BLaER1 (cell line): ENCODE data around the gene TGM3.

Experiments used
- H3K27ac ChIP-seq: shearing (Covaris generic); formaldehyde crosslinking; 2 replicates; pipeline ENCODE4 v1.8.1; 2022
- H3K27me3 ChIP-seq: shearing (Covaris generic); formaldehyde crosslinking; 2 replicates; pipeline ENCODE4 v1.8.1; 2022
- H3K36me3 ChIP-seq: shearing (Covaris generic); formaldehyde crosslinking; 2 replicates; pipeline ENCODE4 v1.8.1; 2022
- H3K4me1 ChIP-seq: shearing (Covaris generic); formaldehyde crosslinking; 2 replicates; pipeline ENCODE4 v1.8.1; 2022
- H3K4me2 ChIP-seq: shearing (Covaris generic); formaldehyde crosslinking; 2 replicates; pipeline ENCODE4 v1.8.1; 2022
- H3K4me3 ChIP-seq: shearing (Covaris generic); formaldehyde crosslinking; 2 replicates; pipeline ENCODE4 v1.8.1; 2022
- H3K9ac ChIP-seq: shearing (Covaris generic); formaldehyde crosslinking; 2 replicates; pipeline ENCODE4 v1.8.1; 2022
- H3K9me3 ChIP-seq: shearing (Covaris generic); formaldehyde crosslinking; 2 replicates; pipeline ENCODE4 v1.8.1; 2022
- H4K20me1 ChIP-seq: shearing (Covaris generic); formaldehyde crosslinking; 2 replicates; pipeline ENCODE4 v1.8.1; 2022
- Cebpa-rat ChIP-seq: shearing (Covaris generic); IDR thresholded peaks from 2 replicates; pipeline ENCODE4 v1.8.1; 2022

TGM3 gene

DNA sequence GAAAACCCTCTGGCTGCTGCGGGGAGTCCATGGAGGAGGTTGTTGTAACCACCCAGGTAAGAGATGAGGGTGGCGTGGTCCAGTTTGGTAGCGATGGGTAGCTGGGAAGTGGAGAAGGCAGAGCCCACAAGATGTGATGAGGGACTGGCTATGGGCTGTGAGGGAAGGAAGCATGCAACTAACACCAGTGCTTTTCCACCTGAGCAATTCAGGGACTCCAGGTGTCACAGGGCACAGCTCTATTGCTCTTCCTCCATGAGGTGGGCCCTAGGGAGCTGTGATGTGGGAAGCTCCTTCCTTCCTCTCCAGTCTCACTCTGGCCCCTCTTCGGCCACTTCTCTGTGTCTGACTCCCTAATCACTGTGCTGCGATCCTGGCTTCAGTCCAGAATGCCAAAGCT, 52.5 kb downstream of the TGM3 start:
- Histone ChIP-seq H3K9ac (no peak overlapping the region), H3K36me3 (no peaks in the 10 kb centered on the region), H3K4me3 (no peak overlapping the region), H3K27me3 (no peaks in the 10 kb centered on the region), H4K20me1 (no peaks in the 10 kb centered on the region), H3K4me1 (peaks cover 8% of the 10 kb centered on the region), H3K27ac (no peak overlapping the region), H3K4me2 (no peak overlapping the region), H3K9me3 (no peaks in the 10 kb centered on the region)
- TF ChIP-seq Cebpa-rat, result no peak

DNA sequence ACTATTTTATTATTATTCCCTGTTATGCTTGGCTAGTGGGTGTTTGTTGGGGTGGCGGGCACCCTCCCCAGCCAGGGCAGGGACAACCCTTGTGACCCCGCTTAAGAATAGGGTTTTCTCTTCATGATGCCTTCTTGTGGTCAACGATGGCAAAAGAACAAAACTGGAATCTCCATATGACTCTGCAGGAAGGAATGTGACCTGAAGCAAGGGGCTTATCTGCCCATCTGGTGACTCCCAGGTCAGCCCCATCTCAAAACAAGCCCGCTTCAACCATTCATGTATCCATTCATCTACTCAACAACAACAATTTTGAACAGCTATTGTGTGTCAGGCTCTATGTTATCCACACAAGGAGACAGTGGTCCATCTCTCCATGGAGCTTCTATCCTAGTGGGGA, 54.0 kb downstream of the TGM3 start:
- H3K4me2 ChIP-seq, result no peak overlapping the region
- TF ChIP-seq Cebpa-rat, result no peak

DNA sequence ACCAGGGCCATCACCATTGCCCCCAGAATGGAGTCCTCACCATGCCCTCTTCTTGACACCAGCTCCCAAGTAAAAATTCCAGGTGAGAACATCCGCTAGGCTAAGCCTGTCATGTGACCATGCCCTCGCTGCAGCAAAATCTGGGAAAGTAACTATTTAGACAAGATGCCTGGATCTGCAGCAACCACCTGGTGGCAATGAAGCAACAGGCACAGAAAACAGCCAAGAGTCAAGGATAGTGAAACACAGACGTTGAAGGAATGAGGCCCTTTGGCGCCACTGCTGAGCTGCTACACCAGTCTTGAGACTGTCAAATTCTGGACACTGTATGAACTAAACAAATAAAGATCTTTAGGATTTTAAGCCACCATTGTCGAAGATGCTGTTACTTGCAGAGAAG, 54.8 kb downstream of the TGM3 start:
- Histone ChIP-seq H3K9ac (no peak overlapping the region), H3K27me3 (no peaks in the 10 kb centered on the region), H3K4me2 (no peak overlapping the region), H3K4me1 (peaks cover 8% of the 10 kb centered on the region), H4K20me1 (no peaks in the 10 kb centered on the region), H3K4me3 (no peak overlapping the region), H3K36me3 (no peaks in the 10 kb centered on the region), H3K9me3 (no peaks in the 10 kb centered on the region), H3K27ac (no peak overlapping the region)
- TF ChIP-seq Cebpa-rat, result no peak

More for the DNA sequence above, 54.0 kb downstream of the TGM3 start:
- no peaks in the 10 kb centered on the region for H3K36me3 ChIP-seq
- H3K27me3 ChIP-seq, result no peaks in the 10 kb centered on the region
- no peak overlapping the region for H3K9ac ChIP-seq
- peaks cover 8% of the 10 kb centered on the region for H3K4me1 ChIP-seq
- no peaks in the 10 kb centered on the region for H4K20me1 ChIP-seq
- no peak overlapping the region for H3K4me3 ChIP-seq
- H3K27ac ChIP-seq, result no peak overlapping the region
- H3K9me3 ChIP-seq, result no peaks in the 10 kb centered on the region

DNA sequence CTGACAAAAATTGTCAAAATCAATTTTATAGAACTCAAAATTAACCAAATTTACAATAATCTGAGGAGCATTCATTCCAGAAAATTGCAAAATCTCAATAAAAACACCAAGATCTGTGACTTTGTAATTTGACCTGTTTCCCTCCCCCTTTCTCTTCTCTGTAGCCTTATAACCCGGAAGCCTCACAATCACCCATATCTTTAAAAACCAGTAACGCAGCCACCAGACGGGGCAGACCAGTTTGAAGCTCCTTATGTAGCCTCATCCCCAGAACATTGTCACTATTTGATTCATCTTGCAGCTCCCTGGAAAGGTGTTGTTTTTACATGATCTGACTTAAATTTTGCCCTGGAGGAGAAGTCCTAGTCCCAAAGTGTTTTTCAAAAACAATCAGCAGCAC, 57.4 kb downstream of the TGM3 start:
- H4K20me1 ChIP-seq, result no peaks in the 10 kb centered on the region
- no peaks in the 10 kb centered on the region for H3K27me3 ChIP-seq
- no peaks in the 10 kb centered on the region for H3K36me3 ChIP-seq
- no peaks in the 10 kb centered on the region for H3K9me3 ChIP-seq
- H3K4me1 ChIP-seq, result peaks cover 7% of the 10 kb centered on the region
- no peak overlapping the region for H3K4me3 ChIP-seq
- H3K4me2 ChIP-seq, result no peak overlapping the region
- no peak for TF ChIP-seq Cebpa-rat
- H3K27ac ChIP-seq, result no peak overlapping the region
- no peak overlapping the region for H3K9ac ChIP-seq

DNA sequence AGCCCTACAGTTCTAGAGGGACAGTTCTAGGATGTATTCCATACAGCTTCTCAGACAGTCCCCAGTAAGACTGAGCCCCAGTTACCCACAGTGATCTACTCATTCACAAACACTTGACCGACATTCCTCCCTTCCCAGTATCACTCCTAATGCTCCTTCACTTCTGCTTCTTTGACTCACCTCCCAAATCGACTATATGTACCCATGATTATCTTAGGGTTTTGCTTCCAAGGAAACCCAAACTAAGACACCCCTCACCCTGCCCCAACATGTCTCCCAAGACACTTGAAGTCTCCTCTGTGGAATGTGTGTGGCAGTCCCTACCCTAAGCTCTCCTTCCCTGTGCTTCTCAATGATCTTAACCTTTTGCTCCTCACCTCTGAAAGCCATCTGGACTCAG, 61.3 kb downstream of the TGM3 start:
- H3K27ac ChIP-seq, result no peak overlapping the region
- no peak overlapping the region for H3K4me3 ChIP-seq
- H3K4me1 ChIP-seq, result peaks cover 2% of the 10 kb centered on the region
- H4K20me1 ChIP-seq, result no peaks in the 10 kb centered on the region
- H3K4me2 ChIP-seq, result no peak overlapping the region
- no peak for TF ChIP-seq Cebpa-rat
- H3K27me3 ChIP-seq, result no peaks in the 10 kb centered on the region
- H3K9me3 ChIP-seq, result peaks cover 16% of the 10 kb centered on the region
- no peaks in the 10 kb centered on the region for H3K36me3 ChIP-seq
- no peak overlapping the region for H3K9ac ChIP-seq

DNA sequence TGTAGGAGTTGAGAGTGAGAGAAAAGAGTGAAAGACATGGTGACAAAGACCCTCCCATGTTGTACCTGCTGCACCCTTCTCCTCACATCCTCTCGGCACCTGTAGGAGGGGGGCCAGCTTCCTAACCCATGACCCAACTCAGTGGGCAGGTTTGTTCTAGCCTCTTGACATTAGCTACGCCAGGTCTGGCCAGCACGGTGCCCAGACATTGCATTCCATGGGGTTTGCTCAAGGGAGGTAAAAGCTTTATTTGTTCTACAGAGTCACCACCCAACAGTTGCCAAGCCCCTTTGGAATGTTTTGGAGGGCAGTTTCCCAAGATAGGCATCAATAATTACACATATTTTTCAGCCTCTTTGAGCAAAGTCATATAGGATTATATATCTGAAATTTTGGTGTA, 62.2 kb downstream of the TGM3 start:
- Histone ChIP-seq H4K20me1 (no peaks in the 10 kb centered on the region), H3K27me3 (no peaks in the 10 kb centered on the region), H3K9ac (no peak overlapping the region), H3K36me3 (no peaks in the 10 kb centered on the region), H3K9me3 (peaks cover 20% of the 10 kb centered on the region), H3K4me2 (no peak overlapping the region), H3K4me3 (no peak overlapping the region), H3K4me1 (no peaks in the 10 kb centered on the region), H3K27ac (no peak overlapping the region)
- TF ChIP-seq Cebpa-rat, result no peak

DNA sequence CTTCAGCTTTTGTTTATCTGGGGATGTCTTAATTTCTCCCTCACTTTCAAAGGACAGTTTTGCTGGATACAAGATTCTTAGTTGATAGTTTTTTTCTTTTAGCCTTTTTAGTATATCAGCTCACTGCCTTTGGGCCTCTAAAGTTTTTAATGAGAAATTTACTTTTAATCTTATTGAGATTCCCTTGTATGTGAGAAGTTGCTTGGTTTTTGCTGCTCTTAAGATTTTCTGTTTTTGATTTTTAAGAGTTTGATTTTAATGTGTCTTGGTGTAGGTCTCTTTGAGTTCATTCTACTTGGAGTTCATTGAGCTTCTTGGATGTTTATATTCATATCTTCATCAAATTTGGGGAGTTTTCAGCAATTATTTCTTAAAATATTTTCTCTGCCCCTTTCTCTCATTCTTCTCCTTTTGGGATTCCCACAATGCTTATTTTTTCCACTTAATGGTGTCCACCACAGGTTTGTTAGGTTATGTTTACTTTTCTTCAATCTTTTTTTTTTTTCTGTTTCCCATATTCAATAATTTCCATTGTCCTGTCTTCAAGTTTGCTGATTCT, 65.3 kb downstream of the TGM3 start:
- Histone ChIP-seq H3K4me3 (no peak overlapping the region), H3K9ac (no peak overlapping the region), H3K9me3 (peaks cover 20% of the 10 kb centered on the region), H3K4me2 (no peak overlapping the region), H3K27me3 (no peaks in the 10 kb centered on the region), H3K36me3 (no peaks in the 10 kb centered on the region), H3K4me1 (no peaks in the 10 kb centered on the region), H3K27ac (no peak overlapping the region), H4K20me1 (no peaks in the 10 kb centered on the region)
- no peak for TF ChIP-seq Cebpa-rat

DNA sequence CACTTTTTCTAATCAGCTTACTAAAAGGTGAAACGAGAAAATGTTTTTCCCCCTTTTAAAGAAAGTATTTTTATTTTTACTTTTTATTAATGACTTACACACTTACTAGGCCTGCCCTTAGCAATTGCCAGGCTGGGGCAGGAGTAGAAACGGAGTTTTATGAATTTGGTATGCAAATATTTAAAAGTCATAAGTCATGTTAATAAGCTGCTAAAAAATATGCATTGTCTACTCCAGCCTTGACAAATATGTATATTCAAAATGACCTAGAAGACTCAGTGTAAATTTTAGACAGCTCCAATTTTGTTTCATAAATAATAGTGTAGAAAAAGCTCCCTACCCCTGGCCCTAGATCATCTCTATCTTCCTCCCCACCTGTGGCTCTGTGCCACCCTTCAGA, 67.4 kb downstream of the TGM3 start:
- no peak overlapping the region for H3K27ac ChIP-seq
- H3K4me1 ChIP-seq, result no peaks in the 10 kb centered on the region
- H3K36me3 ChIP-seq, result no peaks in the 10 kb centered on the region
- no peak for TF ChIP-seq Cebpa-rat
- H3K4me3 ChIP-seq, result no peak overlapping the region
- no peak overlapping the region for H3K9ac ChIP-seq
- H3K9me3 ChIP-seq, result peaks cover 21% of the 10 kb centered on the region
- no peaks in the 10 kb centered on the region for H4K20me1 ChIP-seq
- H3K4me2 ChIP-seq, result no peak overlapping the region
- H3K27me3 ChIP-seq, result no peaks in the 10 kb centered on the region

DNA sequence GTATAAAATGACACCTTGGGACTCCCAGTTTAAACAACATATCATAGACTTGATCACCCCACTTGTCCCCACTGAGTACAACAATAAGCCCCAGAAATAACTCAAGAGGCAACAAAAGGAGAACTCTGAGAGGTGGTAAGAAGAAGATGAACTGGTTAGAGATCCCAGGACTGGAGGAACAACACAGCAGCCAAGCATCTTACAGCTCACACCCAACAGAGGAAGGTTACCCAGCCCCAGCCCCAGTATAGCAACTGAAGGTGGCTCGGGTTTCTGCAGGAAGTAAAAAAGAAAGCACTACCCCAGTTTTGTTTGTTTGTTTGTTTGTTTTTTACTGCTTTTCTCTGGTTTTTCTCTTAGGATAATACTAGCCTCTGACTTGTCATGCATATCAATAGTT, 67.8 kb downstream of the TGM3 start:
- Histone ChIP-seq H3K9ac (no peak overlapping the region), H3K4me3 (no peak overlapping the region), H3K4me2 (no peak overlapping the region), H3K27me3 (no peaks in the 10 kb centered on the region), H4K20me1 (no peaks in the 10 kb centered on the region), H3K4me1 (no peaks in the 10 kb centered on the region), H3K27ac (no peak overlapping the region), H3K36me3 (no peaks in the 10 kb centered on the region), H3K9me3 (peaks cover 25% of the 10 kb centered on the region)
- TF ChIP-seq Cebpa-rat, result no peak

DNA sequence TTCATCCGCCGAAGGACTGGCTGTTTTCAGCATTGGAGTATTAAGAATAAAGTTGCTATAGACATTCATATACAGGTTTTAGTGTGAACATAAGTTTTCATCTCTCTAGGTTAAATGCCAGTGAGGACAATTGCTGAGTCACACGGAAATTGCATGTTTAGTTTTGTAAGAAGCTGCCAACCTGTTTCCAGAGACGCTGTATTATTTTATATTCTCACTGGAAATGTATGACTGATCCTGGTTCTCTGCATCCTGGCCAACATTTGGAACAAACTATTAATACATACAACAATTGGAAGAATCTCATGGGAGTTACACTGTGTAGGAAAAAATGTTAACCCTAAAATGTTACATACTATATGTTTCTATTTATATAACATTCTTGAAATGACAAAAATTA, 68.2 kb downstream of the TGM3 start:
- Histone ChIP-seq H3K27ac (no peak overlapping the region), H3K9me3 (peaks cover 28% of the 10 kb centered on the region), H3K4me2 (no peak overlapping the region), H4K20me1 (no peaks in the 10 kb centered on the region), H3K9ac (no peak overlapping the region), H3K4me3 (no peak overlapping the region), H3K27me3 (no peaks in the 10 kb centered on the region), H3K4me1 (no peaks in the 10 kb centered on the region), H3K36me3 (no peaks in the 10 kb centered on the region)
- TF ChIP-seq Cebpa-rat, result no peak

DNA sequence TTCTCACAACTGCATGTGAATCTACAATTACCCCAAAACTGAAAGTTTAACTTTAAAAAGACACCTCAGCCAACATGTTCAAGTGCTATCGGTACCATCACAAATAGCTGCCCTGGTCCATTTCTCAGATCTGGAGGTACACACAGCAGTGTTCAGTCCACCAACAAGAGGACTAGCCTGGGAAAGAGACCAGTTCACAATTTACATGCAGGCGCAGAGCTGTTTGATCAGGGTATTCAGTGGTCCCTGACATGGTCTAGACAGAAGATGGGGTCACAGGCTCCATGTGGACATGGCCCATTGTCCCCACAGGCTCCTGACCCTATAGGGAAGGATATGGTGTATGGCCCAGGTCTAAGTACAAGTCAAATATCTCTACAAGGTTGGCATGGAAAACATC, 69.3 kb downstream of the TGM3 start:
- no peak overlapping the region for H3K9ac ChIP-seq
- H3K27me3 ChIP-seq, result no peaks in the 10 kb centered on the region
- H3K4me2 ChIP-seq, result no peak overlapping the region
- no peaks in the 10 kb centered on the region for H4K20me1 ChIP-seq
- no peaks in the 10 kb centered on the region for H3K4me1 ChIP-seq
- no peak overlapping the region for H3K4me3 ChIP-seq
- H3K36me3 ChIP-seq, result no peaks in the 10 kb centered on the region
- no peak for TF ChIP-seq Cebpa-rat
- H3K27ac ChIP-seq, result no peak overlapping the region
- peaks cover 35% of the 10 kb centered on the region for H3K9me3 ChIP-seq
